GM19372 (cell line): Measurements from ENCODE around the gene TUBB2A.
A peak's percentile ranks its signal among the peaks of the same experiment; 100 is the strongest.
"Not testable (repeated sequence)": the region's sequence is repeated elsewhere in the genome, so short reads cannot be mapped to it uniquely, and the experiment has no call there.

Experiments
- ATAC-seq: cut with Tn5 transposase; IDR thresholded peaks from one replicate; pipeline ENCODE4 v1.9.1; 2021; ENCODE audit warnings: mild to moderate bottlenecking, low read depth, moderate library complexity; ENCODE audit not compliant: unreplicated experiment

Gene TUBB2A

DNA sequence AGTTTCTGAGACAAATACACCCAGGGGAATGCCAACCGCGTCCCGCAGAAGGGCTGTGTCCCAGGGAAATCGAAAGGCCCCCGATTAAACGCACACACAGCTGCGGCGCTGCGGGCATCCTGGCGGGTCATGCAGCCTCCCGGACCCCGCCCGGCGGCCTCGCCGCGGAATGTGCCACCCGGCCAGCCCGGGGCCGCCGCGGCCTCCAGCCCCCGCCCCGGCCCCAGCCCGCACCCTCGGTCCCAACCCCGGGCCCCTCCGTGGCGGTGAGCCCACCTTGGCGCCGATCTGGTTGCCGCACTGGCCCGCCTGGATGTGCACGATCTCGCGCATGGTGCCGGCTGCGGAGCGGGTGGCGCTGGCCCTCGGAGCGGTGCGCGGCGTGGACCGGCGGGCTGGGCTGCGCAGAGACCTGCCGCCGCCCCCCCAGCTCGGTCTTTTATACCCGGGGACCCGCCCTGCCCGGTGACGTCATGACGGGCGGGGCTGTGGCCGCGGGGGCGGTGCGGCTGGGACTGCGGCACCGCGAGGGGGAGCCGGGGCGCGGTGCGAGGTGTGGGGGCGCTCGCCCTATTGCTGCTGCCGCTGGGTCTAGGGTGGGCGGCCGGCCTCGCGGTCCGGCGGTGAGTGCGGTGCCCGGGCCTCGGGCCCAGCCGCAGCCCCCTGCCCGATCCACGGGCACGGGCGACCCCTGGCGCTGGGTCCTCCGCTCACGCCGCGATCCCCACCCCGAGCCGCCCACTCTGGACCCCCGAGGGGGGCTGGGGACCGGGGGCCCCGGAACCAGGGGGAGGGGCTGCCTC lies at the start of gene TUBB2A:
TUBB2A (minus strand) TSS at position 414 of the 803 bp plus-strand sequence; CDS start at position 333, 81 bp downstream.
- ATAC-seq: peak; percentile 79

DNA sequence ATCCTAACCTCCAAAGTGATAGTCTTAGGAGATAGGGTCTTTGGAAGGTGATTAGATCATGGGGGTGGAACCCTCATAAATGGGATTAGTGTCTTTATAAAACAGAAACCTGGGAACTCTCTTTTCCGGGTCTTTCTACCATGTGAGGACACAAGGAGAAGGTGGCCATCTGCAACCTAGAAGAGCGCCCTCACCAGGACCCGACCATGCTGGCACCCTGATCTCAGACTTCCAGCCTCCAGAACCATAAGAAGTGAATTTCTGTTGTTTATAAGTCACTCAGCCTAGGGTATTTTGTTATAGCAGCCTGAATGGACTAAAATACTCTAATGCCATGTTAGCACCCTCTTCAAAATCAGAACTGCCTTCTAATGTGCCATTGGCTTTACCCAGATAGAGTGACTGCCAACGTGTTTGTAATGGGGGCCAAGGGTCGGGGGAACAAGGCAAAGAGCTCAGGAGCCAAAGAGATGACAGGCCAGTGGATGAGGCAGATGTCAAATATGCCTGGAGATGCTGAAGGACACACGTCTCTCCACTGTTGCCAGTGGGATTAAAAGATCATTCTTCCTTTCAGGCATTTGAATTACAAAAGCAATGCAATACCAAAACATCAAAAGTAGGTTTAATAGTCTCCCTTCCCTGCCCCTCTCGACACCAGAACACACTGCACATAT lies 49.1 kb upstream of the TUBB2A start:
- no peak for ATAC-seq

DNA sequence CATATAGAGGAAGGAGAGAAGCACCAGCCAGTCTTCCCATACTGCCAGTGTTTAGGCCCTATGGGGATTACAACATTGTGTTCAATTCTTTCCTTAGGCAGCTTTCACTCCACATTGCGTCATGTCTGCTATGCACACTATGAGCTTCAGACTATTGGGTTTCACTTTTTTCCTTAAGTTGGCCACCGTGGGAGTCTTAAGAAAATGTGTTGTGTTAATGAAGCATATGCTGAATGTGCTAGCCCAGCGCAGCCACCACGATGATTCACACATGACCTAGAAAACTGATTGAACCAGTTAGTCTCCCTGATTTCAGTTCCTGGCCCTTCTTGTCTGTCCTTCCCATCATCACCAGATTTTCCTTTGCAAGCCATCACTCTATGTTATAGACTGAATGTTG lies 48.6 kb upstream of the TUBB2A start:
- ATAC-seq: no peak

GRCh38 chr6:3204921-3205320 lies 47.6 kb upstream of the TUBB2A start:
- no peak for ATAC-seq

GRCh38 chr6:3202999-3203696 lies 45.8 kb upstream of the TUBB2A start:
- ATAC-seq: no peak

GRCh38 chr6:3201388-3201787 lies 44.0 kb upstream of the TUBB2A start:
- ATAC-seq: no peak

DNA sequence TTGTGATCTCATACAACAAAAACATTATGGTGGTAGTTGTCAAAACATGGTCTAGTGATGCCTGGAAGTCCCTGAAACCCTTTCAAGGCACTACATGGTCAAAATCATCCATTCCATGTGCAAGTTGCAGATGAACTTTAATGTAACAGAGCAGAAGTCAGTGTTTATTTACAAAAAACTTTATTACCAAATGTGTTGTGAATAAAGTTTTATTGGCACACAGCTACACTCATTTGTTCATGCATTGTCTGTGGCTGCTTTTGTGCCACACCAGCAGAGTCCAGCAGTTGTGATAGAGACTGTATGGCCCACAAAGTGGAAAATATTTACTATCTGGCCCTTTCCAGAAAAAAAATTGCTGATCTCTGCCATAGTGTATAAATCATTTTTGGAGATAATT lies 43.3 kb upstream of the TUBB2A start:
- ATAC-seq: no peak

- ATAC-seq: no peak
Measured at GRCh38 chr6:3199382-3199781, 42.0 kb upstream of the TUBB2A start.

- not testable (repeated sequence) for ATAC-seq
Measured at GRCh38 chr6:3197734-3198133, 40.4 kb upstream of the TUBB2A start.

GRCh38 chr6:3196770-3197169 lies 39.4 kb upstream of the TUBB2A start:
- ATAC-seq: no peak

- no peak for ATAC-seq
Measured at GRCh38 chr6:3195695-3196497, 38.6 kb upstream of the TUBB2A start.

GRCh38 chr6:3195420-3195694 lies 38.0 kb upstream of the TUBB2A start:
- no peak for ATAC-seq

DNA sequence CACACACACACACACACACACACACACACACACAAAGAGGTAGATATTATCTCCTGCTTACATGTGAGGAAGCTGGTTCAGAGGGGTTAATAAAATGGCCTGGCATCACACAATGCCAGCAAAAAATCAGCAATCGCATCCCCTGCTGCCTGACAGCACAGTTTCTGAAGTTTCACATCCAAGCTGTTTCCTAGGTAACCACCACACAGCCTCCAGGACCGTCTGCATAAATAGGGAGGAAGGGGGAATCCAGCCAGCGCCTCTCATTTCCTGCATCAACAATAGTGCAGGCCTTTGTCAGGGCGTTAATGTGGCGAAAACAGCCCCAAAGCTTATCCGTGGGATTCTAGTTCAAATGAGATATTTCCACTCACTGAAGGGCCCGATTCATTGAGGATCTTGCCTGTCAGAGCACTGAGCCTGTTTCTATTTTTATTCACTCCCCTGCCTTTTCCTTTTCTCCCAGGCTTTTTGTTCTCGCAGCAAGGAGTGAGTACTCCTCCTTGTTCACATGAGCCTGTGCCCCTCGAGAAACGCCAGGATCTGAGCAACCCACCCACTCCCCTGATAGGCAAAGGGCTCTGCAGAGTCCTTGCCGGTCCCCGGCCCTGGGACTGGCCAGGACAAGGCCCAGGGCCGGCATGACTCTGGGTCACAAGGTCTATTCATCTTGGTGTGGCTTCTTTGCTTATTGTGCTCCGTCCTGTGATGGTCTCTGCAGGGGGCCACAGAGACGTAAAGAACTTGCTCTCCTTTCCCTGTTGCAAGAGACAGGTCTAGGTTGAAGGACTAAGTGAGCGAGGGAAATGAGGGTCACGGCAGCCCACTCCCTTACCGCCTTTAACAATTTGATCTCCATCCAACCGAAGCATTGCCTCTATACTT lies 37.4 kb upstream of the TUBB2A start:
- no peak for ATAC-seq

DNA sequence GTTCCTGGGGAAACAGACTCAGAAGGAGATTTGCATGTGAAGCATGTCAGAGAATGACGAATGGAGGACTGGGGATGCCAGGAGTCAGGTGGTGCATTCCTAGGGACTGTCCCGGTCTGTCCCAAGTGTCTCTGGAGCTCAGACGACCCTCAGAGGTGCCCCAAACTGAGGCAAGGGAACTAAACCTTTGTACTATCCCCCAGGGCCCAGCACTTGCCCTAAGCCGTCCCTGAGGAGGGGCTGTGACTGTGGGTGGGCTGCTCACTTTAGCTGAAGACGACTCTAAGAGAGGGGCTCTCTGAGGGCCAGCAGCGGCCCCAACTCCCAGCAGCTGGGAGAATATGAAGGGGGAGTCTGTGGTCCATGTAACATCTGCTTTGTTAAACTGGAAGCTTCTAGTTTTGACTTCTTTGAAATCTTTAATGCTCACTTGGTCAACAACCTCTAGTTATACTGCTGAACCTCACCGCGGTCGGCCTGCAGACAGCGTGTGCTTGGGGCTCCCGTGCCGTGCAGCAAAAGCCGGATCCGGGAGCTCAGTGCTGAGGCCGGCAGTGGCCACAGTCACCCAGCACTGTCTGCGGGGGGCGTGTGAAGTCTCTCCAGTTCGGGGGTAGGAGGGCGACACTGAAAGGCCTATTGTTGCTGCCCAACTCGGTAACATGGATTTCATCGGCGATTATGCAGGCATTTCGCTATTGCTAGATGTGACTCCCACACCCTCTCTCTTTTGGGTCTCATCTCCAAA lies 35.9 kb upstream of the TUBB2A start:
- ATAC-seq: no peak

DNA sequence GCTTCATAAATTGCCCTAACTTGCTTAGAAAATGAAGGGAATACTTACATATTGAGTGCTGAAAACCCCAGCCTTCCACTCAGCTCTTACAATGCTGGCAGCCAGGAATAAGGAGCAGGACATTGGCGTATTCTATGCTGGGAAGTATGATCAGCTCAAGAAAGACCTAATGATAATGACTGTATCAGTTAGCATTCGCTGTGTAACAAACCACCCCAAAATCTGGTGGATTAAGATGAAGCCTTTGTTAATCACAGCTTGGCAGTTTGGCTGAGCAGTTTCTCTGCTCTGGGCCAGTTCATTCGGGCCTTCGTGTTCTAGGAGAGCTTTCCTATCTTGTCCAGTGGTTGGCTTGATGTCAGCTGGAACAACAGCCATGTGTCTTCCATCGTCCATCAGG lies 33.4 kb upstream of the TUBB2A start:
- no peak for ATAC-seq

- no peak for ATAC-seq
Measured at GRCh38 chr6:3190056-3190455, 32.7 kb upstream of the TUBB2A start.

GRCh38 chr6:3189192-3189591 lies 31.8 kb upstream of the TUBB2A start:
- not testable (repeated sequence) for ATAC-seq

GRCh38 chr6:3188262-3188661 lies 30.9 kb upstream of the TUBB2A start:
- ATAC-seq: no peak

GRCh38 chr6:3186974-3187382 lies 29.6 kb upstream of the TUBB2A start:
- no peak for ATAC-seq
